OCI-LY1 (cell line): Measurements from ENCODE around the gene SH2D6.

Experiments used
- EZH2 ChIP-seq: fragments of 200-600 bp; sonication (generic), shearing (Covaris generic); IDR thresholded peaks from 2 replicates; pipeline ENCODE4 v1.8.0; 2017; ENCODE audit warnings: borderline replicate concordance, mixed run types, mild to moderate bottlenecking, antibody characterized with exemption, low read length, moderate library complexity, mixed read lengths
- TF ChIP-seq, protein P1 (sequence below): fragments of 200-600 bp; sonication (generic), shearing (Covaris generic); IDR thresholded peaks from 2 replicates; pipeline ENCODE4 v1.5.1; 2017; ENCODE audit warnings: mild to moderate bottlenecking, antibody characterized with exemption, low read length, moderate library complexity, mixed read lengths

DNA sequence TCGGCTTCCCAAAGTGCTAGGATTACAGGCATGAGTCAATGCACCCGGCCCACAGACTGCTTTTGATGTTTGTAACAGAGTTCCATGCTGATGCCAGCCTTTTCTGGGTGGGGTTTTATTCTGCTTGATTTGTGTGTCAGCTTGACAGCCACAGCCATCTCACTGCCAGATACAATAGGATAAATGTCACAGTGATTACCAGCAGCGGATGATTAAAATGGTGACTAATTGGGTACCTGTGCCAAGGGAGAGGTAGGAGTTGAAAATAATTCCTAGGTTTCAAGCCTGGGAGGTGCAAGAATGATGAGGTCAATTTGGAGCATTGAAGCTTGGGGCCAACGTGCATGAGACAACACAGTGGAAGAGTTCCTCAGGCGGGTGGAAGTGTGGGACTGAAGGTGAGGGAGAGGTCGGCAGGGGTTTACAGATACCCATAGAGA is 39.4 kb downstream of the SH2D6 start:
- TF ChIP-seq, protein P1, sequence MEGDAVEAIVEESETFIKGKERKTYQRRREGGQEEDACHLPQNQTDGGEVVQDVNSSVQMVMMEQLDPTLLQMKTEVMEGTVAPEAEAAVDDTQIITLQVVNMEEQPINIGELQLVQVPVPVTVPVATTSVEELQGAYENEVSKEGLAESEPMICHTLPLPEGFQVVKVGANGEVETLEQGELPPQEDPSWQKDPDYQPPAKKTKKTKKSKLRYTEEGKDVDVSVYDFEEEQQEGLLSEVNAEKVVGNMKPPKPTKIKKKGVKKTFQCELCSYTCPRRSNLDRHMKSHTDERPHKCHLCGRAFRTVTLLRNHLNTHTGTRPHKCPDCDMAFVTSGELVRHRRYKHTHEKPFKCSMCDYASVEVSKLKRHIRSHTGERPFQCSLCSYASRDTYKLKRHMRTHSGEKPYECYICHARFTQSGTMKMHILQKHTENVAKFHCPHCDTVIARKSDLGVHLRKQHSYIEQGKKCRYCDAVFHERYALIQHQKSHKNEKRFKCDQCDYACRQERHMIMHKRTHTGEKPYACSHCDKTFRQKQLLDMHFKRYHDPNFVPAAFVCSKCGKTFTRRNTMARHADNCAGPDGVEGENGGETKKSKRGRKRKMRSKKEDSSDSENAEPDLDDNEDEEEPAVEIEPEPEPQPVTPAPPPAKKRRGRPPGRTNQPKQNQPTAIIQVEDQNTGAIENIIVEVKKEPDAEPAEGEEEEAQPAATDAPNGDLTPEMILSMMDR: no peak
- no peak for TF ChIP-seq EZH2
